Caco-2 (cell line): ENCODE results near the gene CNKSR1. TPM values are rescaled to one million over a fixed set of nuclear protein-coding genes. Genes with fewer than 3 reads are reported as not detected.

Experiments
- BruUV-seq: library from RNA; stranded (reverse); fragments of 400-500 nt; replicated peaks from 2 replicates; lab custom pipeline; 2021; lab: Mats Ljungman, UMichigan
- CTCF ChIA-PET: fragments of 300-600 bp; sonication (Branson Sonifier 250); formaldehyde crosslinking; loops from one replicate; lab custom pipeline; 2022; ENCODE audit warnings: antibody characterized with exemption; lab: Charles Lee
- POLR2A ChIA-PET: fragments of 300-600 bp; sonication (Branson Sonifier 250); formaldehyde crosslinking; loops from one replicate; lab custom pipeline; 2022; ENCODE audit warnings: antibody characterized with exemption; lab: Charles Lee
- DNase-seq, 2 experiments: peaks; one replicate each; pipeline versions ENCODE4 v3.0.0 to v3.0.0-alpha.2; 2020 to 2022
- H3K27me3 ChIP-seq: replicated peaks from 2 replicates; pipeline ENCODE4 v1.6.0; 2011; ENCODE audit warnings: low read length; ENCODE audit not compliant: control insufficient read depth, insufficient read depth
- H3K36me3 ChIP-seq: 2 replicates; pipeline ENCODE4 v1.5.1; 2011; ENCODE audit warnings: low read length; ENCODE audit not compliant: control insufficient read depth, insufficient read depth
- H3K4me1 ChIP-seq: fragments of 250-450 bp; sonication (Bioruptor Pico); 2 replicates; pipeline ENCODE4 v1.5.1; 2020; ENCODE audit warnings: mild to moderate bottlenecking
- H3K4me3 ChIP-seq: 2 replicates; pipeline ENCODE4 v1.5.1; 2011; ENCODE audit warnings: low read depth, mild to moderate bottlenecking, control low read depth, low read length
- H3K9me3 ChIP-seq: fragments of 250-450 bp; sonication (Bioruptor Pico); 2 replicates; pipeline ENCODE4 v1.5.1; 2020; ENCODE audit warnings: mild to moderate bottlenecking, moderate library complexity
- H3K27ac Mint-ChIP-seq: one replicate; pipeline ENCODE4 v1.8.0; 2022; ENCODE audit warnings: mixed read lengths; ENCODE audit not compliant: unreplicated experiment
- H3K27me3 Mint-ChIP-seq: one replicate; pipeline ENCODE4 v1.8.0; 2022; ENCODE audit warnings: mixed read lengths; ENCODE audit not compliant: insufficient read depth, unreplicated experiment
- H3K36me3 Mint-ChIP-seq: one replicate; pipeline ENCODE4 v1.8.0; 2022; ENCODE audit warnings: mild to moderate bottlenecking, mixed read lengths; ENCODE audit not compliant: insufficient read depth, unreplicated experiment
- H3K4me1 Mint-ChIP-seq: one replicate; pipeline ENCODE4 v1.8.0; 2022; ENCODE audit warnings: low read depth, mixed read lengths; ENCODE audit not compliant: unreplicated experiment
- H3K4me3 Mint-ChIP-seq: one replicate; pipeline ENCODE4 v1.8.0; 2022; ENCODE audit warnings: mild to moderate bottlenecking, moderate library complexity, mixed read lengths; ENCODE audit not compliant: unreplicated experiment
- H3K9me3 Mint-ChIP-seq: one replicate; pipeline ENCODE4 v1.8.0; 2022; ENCODE audit warnings: mixed read lengths; ENCODE audit not compliant: unreplicated experiment
- intact Hi-C: fragments of 100-400 bp; cut with micrococcal nuclease; formaldehyde crosslinking; loops from one replicate; pipeline ENCODE4 v1.10.0; 2022; ENCODE audit not compliant: unreplicated experiment
- total RNA-seq: library from RNA; stranded (reverse); gene quantifications from 2 replicates; pipeline ENCODE4 v1.2.3, GENCODE V29; 2022
- TF ChIP-seq, protein P1 (sequence below), 2 experiments: fragments of 200-600 bp in 1 of 2; IDR thresholded peaks; 1 replicate in 1 of 2; 2 replicates in 1 of 2; pipeline versions ENCODE4 v1.5.1 to v1.8.0; 2011 to 2022; ENCODE audit warnings: antibody characterized with exemption in 1 of 2, control low read depth in 1 of 2, inconsistent platforms in 1 of 2, low read depth in 1 of 2, low read length in 1 of 2, mild to moderate bottlenecking in 1 of 2, moderate library complexity in 1 of 2; ENCODE audit not compliant: insufficient read depth in 1 of 2, severe bottlenecking in 1 of 2, unreplicated experiment in 1 of 2

CNKSR1 gene
- total RNA-seq, 1 experiment from 2014 or later: 16.1 TPM

DNA sequence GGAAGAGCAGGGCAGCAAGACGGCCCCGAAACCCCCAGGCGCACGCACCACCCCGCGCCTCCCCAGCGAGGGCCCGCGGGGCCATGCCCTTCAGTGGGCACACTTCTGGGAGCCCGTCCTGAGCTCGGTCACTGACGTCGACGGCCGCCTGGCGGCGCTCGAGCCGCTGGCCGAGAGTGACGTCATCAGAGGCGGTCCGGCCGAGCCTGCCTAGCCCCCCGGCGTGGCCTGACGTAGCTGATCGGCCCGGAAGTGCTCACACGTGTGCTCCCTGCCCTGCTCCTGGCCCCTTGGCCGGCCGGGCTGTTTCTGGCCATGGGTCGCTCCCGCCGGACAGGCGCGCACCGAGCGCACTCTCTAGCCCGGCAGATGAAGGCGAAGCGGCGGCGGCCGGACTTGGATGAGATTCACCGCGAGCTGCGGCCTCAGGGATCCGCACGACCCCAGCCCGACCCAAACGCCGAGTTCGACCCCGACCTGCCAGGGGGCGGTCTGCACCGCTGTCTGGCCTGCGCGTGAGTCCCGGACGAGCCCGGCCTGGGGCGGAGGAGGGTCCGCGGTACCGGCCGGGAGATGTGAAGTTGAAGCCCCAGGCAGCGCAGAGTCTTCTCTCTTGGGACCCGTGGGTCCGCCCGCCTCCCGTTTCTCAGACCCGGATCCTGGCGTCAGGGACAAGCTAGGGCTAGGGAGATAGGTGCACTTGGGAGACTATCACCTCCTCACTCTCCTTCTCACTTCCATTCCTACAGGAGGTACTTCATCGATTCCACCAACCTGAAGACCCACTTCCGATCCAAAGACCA lies 7.4 kb upstream of the CNKSR1 start, which contains the start of gene ZNF593:
Gene ZNF593 (plus strand): TSS at position 240 of the 803 bp plus-strand sequence. CDS start 76 bp downstream, at position 316.
- BruUV-seq: TSS peak; percentile 92
- no peaks in the 10 kb centered on the region for H3K36me3 ChIP-seq
- CTCF ChIA-PET: interaction anchor here (0.8 to 2.1 kb wide), 14 partner anchors 8 to 222 kb away, joined by 3 to 58 read pairs (median 5); partner anchors contain the start of genes CATSPER4, CEP85, CNKSR1 and FAM110D
- H3K4me1 Mint-ChIP-seq: peaks cover 2% of the 10 kb centered on the region
- peak within 1 kb of the TSS; percentile 79 for H3K4me3 Mint-ChIP-seq
- no peaks in the 10 kb centered on the region for H3K27me3 Mint-ChIP-seq
- TF ChIP-seq, protein P1, sequence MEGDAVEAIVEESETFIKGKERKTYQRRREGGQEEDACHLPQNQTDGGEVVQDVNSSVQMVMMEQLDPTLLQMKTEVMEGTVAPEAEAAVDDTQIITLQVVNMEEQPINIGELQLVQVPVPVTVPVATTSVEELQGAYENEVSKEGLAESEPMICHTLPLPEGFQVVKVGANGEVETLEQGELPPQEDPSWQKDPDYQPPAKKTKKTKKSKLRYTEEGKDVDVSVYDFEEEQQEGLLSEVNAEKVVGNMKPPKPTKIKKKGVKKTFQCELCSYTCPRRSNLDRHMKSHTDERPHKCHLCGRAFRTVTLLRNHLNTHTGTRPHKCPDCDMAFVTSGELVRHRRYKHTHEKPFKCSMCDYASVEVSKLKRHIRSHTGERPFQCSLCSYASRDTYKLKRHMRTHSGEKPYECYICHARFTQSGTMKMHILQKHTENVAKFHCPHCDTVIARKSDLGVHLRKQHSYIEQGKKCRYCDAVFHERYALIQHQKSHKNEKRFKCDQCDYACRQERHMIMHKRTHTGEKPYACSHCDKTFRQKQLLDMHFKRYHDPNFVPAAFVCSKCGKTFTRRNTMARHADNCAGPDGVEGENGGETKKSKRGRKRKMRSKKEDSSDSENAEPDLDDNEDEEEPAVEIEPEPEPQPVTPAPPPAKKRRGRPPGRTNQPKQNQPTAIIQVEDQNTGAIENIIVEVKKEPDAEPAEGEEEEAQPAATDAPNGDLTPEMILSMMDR (IDR thresholded peaks at IDR 0.05; ENCODE audit: insufficient read depth in 1 of 2, low read depth in 1 of 2, low read length in 1 of 2, severe bottlenecking in 1 of 2, unreplicated experiment in 1 of 2): peak; percentile 71 to 81
- H3K27me3 ChIP-seq: no peaks in the 10 kb centered on the region
- H3K9me3 ChIP-seq: no peaks in the 10 kb centered on the region
- peak; percentile 90 to 92 for DNase-seq
- intact Hi-C loops: loop anchor here (1.0 kb wide), 1 partner anchor 64 kb away; the partner anchor contains the start of gene CEP85
- no peaks in the 10 kb centered on the region for H3K4me1 ChIP-seq
- peak within 1 kb of the TSS; percentile 81 for H3K4me3 ChIP-seq
- H3K36me3 Mint-ChIP-seq: peaks cover 9% of the 10 kb centered on the region
- no peaks in the 10 kb centered on the region for H3K9me3 Mint-ChIP-seq
- POLR2A ChIA-PET: interaction anchor here (0.6 to 1.8 kb wide), 8 partner anchors 27 to 539 kb away, joined by 3 to 15 read pairs (median 4); partner anchors contain the start of genes CEP85, CRYBG2 and SH3BGRL3
- H3K27ac Mint-ChIP-seq: peak within 1 kb of the TSS; percentile 84

DNA sequence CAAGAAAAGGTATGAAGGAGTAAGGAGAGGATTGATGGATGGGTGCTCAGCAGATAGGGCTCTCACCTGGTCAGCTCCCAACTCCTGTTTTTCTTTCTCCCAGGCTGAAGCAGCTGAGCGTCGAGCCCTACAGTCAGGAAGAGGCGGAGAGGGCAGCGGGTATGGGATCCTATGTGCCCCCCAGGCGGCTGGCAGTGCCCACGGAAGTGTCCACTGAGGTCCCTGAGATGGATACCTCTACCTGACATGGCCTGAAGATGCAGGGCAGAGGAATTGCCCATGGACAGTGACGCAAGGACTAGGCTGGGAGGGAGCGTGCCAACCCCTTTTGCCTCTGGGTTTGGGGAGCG lies 6.8 kb upstream of the CNKSR1 start:
- H3K36me3 ChIP-seq: no peaks in the 10 kb centered on the region
- no TSS peak for BruUV-seq
- peak overlapping the region; percentile 81 for H3K4me3 ChIP-seq
- intact Hi-C loops: no loop called here
- Mint-ChIP-seq H3K9me3 (no peaks in the 10 kb centered on the region), H3K27me3 (no peaks in the 10 kb centered on the region), H3K36me3 (peaks cover 9% of the 10 kb centered on the region), H3K4me3 (peak overlapping the region; percentile 79), H3K27ac (peak overlapping the region; percentile 84), H3K4me1 (no peaks in the 10 kb centered on the region)
- H3K27me3 ChIP-seq: no peaks in the 10 kb centered on the region
- no peaks in the 10 kb centered on the region for H3K4me1 ChIP-seq
- TF ChIP-seq, protein P1 (IDR thresholded peaks at IDR 0.05; ENCODE audit: insufficient read depth in 1 of 2, low read depth in 1 of 2, low read length in 1 of 2, severe bottlenecking in 1 of 2, unreplicated experiment in 1 of 2): no peak
- no peaks in the 10 kb centered on the region for H3K9me3 ChIP-seq
- DNase-seq: no peak
- ChIA-PET POLR2A (interaction anchor here (0.6 to 1.8 kb wide), 4 partner anchors 26 to 539 kb away, joined by 4 to 15 read pairs (median 7); partner anchors contain the start of genes CEP85 and SH3BGRL3), CTCF (interaction anchor here (0.8 to 2.1 kb wide), 9 partner anchors 8 to 135 kb away, joined by 3 to 58 read pairs (median 6); partner anchors contain the start of genes CATSPER4, CEP85 and CNKSR1)
